Epidermal melanocyte (primary cell): ENCODE results near the gene FAM13C.
"Not testable (repeated sequence)": the region's sequence is repeated elsewhere in the genome, so short reads cannot be mapped to it uniquely, and the experiment has no call there.

Source experiments
- DNase-seq: peaks from one replicate; pipeline ENCODE4 v3.0.0; 2011; ENCODE audit warnings: low spot score; ENCODE audit not compliant: insufficient read length

Gene FAM13C

DNA sequence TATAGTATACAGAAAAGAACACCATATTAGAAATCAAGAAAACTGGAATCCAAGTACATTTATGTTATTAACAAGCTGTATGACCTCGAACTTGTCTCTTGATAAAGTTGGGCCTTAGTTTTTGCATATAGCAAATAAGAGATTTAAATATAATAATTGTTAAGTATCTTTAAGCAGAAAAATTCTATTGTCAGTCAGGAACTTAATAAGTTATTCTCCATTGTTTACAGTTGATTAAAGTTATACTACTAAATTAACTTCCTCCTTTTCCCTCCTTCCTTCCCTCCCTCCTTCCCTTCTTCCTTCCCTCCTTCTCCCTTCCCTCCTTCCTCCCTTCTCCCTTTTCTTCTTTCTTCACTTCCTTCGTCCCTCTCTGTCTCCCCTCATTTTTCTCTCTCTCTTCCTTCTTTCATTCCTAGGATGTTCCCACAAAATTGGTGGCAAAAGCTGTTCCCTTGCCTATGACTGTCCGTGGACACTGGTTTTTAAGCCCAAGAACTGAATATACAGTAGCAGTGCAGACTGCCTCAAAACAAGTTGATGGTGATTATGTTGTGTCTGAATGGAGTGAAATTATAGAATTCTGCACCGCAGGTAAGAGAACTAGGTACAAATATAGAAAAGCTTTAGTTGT is 126.2 kb downstream of the FAM13C start:
- no peak for DNase-seq

DNA sequence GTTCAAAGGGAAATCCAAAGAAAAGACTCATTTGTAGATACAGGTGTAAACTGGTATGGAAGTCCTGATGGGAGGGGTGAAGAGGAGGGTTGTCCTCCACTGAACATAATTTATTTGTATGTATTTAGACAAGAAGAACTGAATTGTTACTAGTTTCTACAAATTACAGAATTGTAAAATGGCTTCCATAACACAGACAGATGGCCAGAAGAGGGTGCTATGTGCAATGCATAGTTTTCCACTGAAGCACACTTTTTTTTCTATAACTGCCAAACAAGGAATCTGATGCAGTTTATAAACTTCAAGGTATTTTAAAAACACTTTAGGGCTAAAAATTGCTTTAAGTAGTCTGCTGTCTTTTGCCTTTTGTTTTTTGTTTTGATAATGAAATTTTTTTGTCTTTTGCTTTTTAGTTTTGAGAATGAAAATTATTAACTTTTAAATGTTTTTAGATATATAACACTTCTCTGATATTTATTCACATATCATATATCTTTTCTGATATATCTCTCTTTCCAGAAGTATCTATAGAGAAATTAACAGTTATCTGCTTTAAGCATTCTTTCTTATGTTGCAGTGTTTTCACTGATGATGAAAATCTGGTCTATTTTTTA is 127.4 kb downstream of the FAM13C start:
- DNase-seq = no peak

DNA sequence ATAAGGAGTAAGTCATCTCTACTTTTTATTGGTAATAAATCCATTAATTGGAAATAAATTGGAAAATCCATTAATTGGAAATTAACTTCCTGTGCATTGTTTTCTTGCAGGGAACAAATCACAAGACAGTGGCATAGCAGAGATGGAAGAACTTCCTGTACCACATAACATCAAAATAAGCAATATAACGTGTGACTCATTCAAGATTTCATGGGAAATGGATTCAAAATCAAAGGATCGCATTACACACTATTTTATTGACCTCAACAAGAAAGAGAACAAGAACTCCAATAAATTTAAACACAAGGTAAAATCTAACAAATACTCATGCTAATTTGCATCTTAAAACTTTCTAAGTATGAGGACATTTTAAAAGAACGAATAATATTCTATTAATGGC is 128.2 kb downstream of the FAM13C start:
- no peak for DNase-seq

DNA sequence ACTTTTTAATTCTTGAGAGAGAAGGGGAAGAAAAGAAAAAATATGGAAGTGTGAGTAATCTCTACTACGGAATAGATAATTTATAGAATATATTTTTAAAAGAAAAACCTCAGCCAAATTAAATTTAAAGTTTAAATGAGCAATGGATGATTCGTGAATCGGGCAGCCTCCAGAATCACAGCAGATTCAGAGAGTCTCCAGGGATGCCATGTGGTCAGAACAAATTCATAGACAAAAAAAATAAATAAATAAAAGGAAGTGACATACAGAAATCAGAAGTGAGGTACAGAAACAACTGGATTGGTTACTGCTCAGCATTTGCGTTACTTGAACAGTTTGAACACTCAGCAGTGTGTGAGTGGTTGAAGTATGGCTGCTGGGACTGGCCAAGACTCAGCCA is 132.9 kb downstream of the FAM13C start:
- no peak for DNase-seq

DNA sequence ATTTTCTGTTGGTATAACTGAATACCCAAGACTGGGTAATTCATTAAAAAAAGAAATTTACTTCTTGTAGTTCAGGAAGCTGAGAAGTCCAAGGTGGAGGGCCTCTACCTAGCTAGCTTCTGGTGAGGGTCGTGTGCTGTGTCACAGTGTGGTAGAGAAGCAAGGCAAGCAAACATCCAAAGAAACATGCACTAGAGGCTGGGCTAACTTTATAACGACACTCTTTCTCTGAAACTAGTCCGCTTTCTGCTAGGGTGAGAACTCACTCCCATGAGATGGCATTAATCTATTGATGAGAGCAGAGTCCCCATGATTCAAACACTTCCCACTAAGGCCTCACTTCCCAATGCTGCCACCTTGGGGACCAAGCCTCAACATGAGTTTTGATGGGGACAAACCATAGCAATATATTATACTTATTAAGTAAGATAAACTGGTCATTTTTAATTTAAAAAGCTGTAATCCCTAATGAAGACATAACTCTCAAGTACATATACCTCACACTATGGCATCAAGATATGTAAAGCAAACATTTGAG is 135.1 kb downstream of the FAM13C start:
- no peak for DNase-seq

DNA sequence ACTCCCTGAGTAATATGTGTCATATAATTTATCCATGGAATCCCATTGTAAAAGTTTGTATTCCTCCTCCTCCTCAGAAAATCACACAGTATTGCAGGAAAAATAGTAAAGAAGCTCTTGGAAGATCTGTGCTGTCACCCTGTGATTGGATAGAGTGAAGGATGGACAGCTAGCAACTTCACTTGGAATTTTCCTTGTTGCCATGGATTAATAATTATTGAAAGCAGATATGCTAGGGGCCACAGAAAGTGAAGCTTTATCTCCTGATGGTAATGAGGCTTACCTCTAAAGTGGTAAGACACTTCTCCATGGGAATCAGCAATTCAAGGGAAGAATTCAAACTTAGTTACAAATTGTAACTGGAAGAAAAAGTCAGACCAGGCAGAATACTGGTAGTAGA is 137.1 kb downstream of the FAM13C start:
- no peak for DNase-seq

DNA sequence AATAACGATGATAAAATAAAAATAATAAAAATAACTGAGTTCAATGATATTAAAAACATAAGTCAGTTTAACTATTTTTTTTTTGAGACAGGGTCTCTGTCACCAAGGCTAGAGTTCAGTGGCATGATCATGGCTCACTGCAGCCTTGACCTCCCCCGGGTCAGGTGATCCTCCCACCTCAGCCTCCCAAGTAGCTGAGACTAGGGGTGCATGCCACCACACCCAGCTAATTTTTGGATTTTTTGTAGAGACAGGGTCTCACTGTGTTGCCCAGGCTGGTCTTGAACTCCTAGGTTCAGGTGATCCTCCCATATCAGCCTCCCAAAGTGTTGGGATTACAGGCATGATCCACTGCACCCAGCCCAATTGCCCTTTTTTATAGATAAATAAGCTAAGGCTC is 138.8 kb downstream of the FAM13C start:
- not testable (repeated sequence) for DNase-seq

DNA sequence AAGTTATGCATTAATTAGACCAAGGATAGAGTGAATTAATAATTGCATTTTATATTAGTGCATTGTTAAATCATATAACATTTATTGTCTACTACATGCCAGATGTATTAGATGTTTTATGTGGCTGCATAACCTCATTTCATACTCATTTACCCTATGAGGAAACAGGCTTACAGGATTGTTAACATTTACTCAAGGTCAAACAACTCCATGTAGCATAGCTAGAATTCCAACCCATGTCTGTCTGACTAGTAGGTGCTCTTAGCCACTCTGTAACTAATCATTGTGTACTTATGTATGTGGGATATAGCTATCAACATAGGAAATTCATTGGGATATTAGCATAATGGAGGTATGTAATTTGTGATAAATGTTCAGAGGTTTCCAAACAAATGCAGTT is 139.6 kb downstream of the FAM13C start:
- DNase-seq = no peak

DNA sequence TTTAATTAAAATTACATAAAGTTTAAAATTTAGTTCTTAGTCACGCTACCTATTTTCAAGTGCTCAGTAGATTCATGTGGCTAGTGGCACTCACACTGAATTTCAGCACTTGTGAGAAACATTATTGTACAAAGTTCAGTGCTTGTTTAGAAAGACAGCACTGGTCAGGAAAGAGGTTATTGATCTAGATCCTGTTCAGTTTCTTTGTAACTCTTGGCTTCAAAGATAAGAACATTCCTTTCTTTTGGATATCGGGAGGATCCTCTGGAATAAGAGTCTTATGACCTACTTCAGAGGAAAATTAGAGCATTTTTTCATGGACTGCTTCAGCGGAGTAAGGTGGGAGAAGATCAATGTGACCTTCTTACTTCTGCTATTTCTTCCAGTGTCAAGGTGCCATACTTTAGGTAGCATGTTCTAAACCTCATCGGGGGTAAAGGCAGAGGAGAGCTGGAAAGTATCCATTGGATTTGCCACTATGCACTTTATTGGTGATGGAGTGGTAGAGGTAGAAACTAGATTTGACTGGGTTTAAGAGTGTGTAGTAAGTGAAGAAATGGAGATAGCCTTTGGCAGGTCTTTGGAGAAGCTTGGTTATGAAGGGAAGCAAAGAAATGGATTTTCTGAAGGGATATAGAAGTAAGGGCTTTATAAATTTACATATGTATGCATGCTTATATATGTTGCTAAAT is 146.0 kb downstream of the FAM13C start:
- DNase-seq = no peak

DNA sequence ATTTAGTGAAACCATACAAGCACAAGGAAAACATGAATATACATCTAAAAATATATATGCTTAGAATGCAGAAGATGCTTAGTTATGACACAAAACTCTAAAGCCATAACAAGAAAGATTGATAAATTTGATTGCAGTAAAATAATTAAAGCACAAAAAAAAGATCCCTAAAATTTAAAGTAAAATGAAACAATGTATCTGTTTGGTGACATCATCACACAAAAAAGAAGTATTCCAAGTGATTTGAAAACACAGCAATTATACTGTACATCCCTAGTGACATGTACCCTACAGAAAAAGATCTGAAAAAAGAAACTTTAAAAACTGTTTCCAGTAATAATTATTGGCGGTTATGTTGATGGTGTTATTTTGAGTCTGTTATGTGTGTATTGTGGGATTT is 148.2 kb downstream of the FAM13C start:
- no peak for DNase-seq

DNA sequence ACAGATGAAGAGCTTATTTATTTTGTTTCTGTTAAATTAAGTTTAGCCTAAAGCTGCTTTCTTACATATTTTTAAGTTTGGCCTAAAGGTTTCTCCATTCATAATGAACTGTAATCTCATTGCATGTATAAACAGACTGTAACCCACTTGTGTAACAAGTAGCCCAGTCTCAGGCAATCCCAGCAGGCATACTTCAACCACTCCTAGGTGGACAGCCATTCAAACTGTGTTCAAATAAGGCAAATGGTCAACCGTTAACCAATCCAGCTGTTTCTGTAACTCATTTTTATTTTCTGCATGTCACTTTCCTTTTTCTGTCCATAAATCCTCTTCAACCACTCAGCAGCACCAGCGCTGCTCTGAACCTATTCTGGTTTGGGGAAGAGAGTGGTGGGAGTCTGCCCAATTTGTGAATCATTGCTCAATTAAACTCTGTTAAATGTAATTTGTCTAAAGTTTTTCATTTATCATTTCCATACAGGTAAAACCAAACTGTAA is 150.0 kb downstream of the FAM13C start:
- no peak for DNase-seq

DNA sequence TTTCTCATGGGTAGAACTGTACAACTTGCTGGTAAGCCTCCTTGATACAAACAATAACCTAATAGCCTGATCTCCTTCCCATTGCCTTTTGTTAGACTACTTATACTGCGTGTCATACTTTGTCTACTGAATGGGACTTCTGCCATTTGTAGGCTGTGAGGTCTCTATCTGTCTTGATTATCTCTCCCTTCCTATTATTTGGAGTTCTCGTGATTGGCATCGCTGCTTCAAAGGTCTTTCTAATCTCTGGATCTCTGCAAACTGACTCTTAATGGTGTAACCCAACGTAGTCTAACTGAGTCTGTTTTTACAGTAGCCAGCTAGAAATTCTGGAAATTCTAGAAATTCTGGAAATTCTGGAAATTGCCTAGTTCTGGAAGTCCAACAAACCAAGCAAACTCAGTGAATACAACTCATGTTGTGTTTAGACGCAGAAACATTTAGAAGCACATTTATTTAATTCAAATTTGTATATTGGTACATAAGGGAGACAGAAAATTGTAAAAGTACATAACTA is 156.1 kb downstream of the FAM13C start:
- no peak for DNase-seq
